K562 (cell line): Measurements from ENCODE around the gene ILK. TPM values are rescaled to one million over a fixed set of nuclear protein-coding genes. Genes with fewer than 3 reads are reported as not detected.

ENCODE experiments used
- ATAC-seq: fragments of 200-7000 bp; cut with Tn5 transposase; 3 replicates; pipeline ENCODE4 v1.9.1; 2020; ENCODE audit warnings: moderate library complexity
- BruUV-seq: library from RNA; stranded (reverse); fragments of 400-500 nt; replicated peaks from 2 replicates; lab custom pipeline; 2021; lab: Mats Ljungman, UMichigan
- CTCF ChIA-PET: fragments of 300-600 bp; formaldehyde crosslinking; extraction: SDS; loops from one replicate; lab custom pipeline; 2021; ENCODE audit warnings: low intra/inter-chr PET ratio; lab: Yijun Ruan, JAX
- POLR2A ChIA-PET: fragments of 300-600, 350-650 bp; sonication (Branson Sonifier 250); formaldehyde crosslinking; extraction: SDS; loops from one replicate; lab custom pipeline; 2021; ENCODE audit warnings: antibody characterized with exemption, inconsistent platforms; lab: Yijun Ruan, JAX
- DNase-seq, 4 experiments: peaks; one replicate each; pipeline versions ENCODE4 v3.0.0 to v3.0.0-alpha.2; 2011 to 2018; ENCODE audit warnings: low spot score in 3 of 4, mixed read lengths in 3 of 4; ENCODE audit errors: extremely low read depth in 1 of 4
- FAIRE-seq: peaks from 2 replicates; lab custom pipeline; 2011; peaks lifted over from hg19 to GRCh38; lab: Jason Lieb, UNC
- H2AFZ ChIP-seq: 2 replicates; pipeline ENCODE4 v1.6.0; 2011; ENCODE audit warnings: low read depth, low read length, control low read depth, inconsistent platforms
- H3K27ac ChIP-seq: fragments of 200-600 bp; 3 replicates; pipeline ENCODE4 v1.8.0; 2011; ENCODE audit warnings: low read depth, mild to moderate bottlenecking, control low read depth, inconsistent platforms, low read length, moderate library complexity, mixed read lengths; ENCODE audit errors: extremely low read depth
- H3K27me3 ChIP-seq, 2 experiments: fragments of 300-600 bp in 1 of 2; 2 replicates in 1 of 2; 3 replicates in 1 of 2; pipeline versions ENCODE4 v1.6.0 to v1.8.0; 2011; ENCODE audit warnings: inconsistent platforms in 2 of 2, low read length in 2 of 2, mild to moderate bottlenecking in 1 of 2, mixed read lengths in 1 of 2, moderate library complexity in 1 of 2; ENCODE audit not compliant: control insufficient read depth in 2 of 2, insufficient read depth in 2 of 2
- H3K36me3 ChIP-seq: fragments of 300-600 bp; 3 replicates; pipeline ENCODE4 v1.8.0; 2011; ENCODE audit warnings: mild to moderate bottlenecking, low read length, inconsistent platforms; ENCODE audit not compliant: control insufficient read depth, insufficient read depth
- H3K4me1 ChIP-seq, 2 experiments: fragments of 200-600 bp in 1 of 2; replicated peaks in 1 of 2; 2 replicates in 1 of 2; 3 replicates in 1 of 2; pipeline versions ENCODE4 v1.5.1 to v1.8.0; 2011; ENCODE audit warnings: inconsistent platforms in 2 of 2, low read length in 2 of 2, mild to moderate bottlenecking in 1 of 2, mixed read lengths in 1 of 2, moderate library complexity in 1 of 2; ENCODE audit not compliant: control insufficient read depth in 2 of 2, insufficient read depth in 2 of 2
- H3K4me2 ChIP-seq: 2 replicates; pipeline ENCODE4 v1.6.1; 2011; ENCODE audit warnings: low read length, control low read depth, inconsistent platforms, mixed read lengths; ENCODE audit not compliant: insufficient read depth
- H3K4me3 ChIP-seq: fragments of 200-600 bp; sonication (generic), shearing (Covaris generic); 2 replicates; pipeline ENCODE4 v1.5.1; 2016; ENCODE audit warnings: control low read depth, inconsistent platforms
- H3K79me2 ChIP-seq: fragments of 200-600 bp; 3 replicates; pipeline ENCODE4 v1.8.0; 2011; ENCODE audit warnings: low read length, inconsistent platforms; ENCODE audit not compliant: control insufficient read depth, insufficient read depth
- H3K9ac ChIP-seq, 2 experiments: 2 replicates each; pipeline versions ENCODE4 v1.6.0 to v1.6.1; 2011; ENCODE audit warnings: low read depth in 2 of 2, low read length in 2 of 2, control low read depth in 1 of 2, inconsistent platforms in 1 of 2, mild to moderate bottlenecking in 1 of 2, mixed read lengths in 1 of 2; ENCODE audit not compliant: insufficient read depth in 1 of 2
- H3K9me1 ChIP-seq: one replicate; pipeline ENCODE4 v1.6.0; 2011; ENCODE audit warnings: inconsistent platforms, mild to moderate bottlenecking, low read length, moderate library complexity; ENCODE audit not compliant: control insufficient read depth, insufficient read depth
- H3K9me3 ChIP-seq: replicated peaks from 2 replicates; pipeline ENCODE4 v1.5.1; 2011; ENCODE audit warnings: low read depth, low read length, inconsistent platforms; ENCODE audit not compliant: control insufficient read depth, insufficient read depth
- H4K20me1 ChIP-seq: replicated peaks from 2 replicates; pipeline ENCODE4 v1.6.1; 2011; ENCODE audit warnings: low read length, inconsistent platforms, mixed read lengths; ENCODE audit not compliant: control insufficient read depth, insufficient read depth
- CBFA2T3 ChIP-seq: fragments of 450-650 bp; IDR thresholded peaks from 2 replicates; pipeline ENCODE4 v1.6.1; 2017
- CREBBP ChIP-seq: IDR thresholded peaks from one replicate; pipeline ENCODE4 v1.6.1; 2012; ENCODE audit warnings: low read depth, mild to moderate bottlenecking, control low read depth, inconsistent platforms, low read length
- ELF4 ChIP-seq: fragments of 450-650 bp; formaldehyde crosslinking; IDR thresholded peaks from 2 replicates; pipeline ENCODE4 v1.4.0; 2022; ENCODE audit warnings: missing genetic modification characterization
- HDAC3 ChIP-seq: fragments of 450-650 bp; IDR thresholded peaks from 2 replicates; pipeline ENCODE4 v1.6.1; 2018; ENCODE audit warnings: borderline replicate concordance, mild to moderate bottlenecking, moderate library complexity; ENCODE audit not compliant: partially characterized antibody
- NFRKB ChIP-seq: fragments of 450-650 bp; IDR thresholded peaks from 2 replicates; pipeline ENCODE4 v1.6.1; 2016; ENCODE audit warnings: low read depth
- PHTF2 ChIP-seq: fragments of 250-450 bp; sonication (Bioruptor Pico); IDR thresholded peaks from 2 replicates; pipeline ENCODE4 v1.5.0; 2021; ENCODE audit warnings: mild to moderate bottlenecking
- REST ChIP-seq, 2 experiments: fragments of 450-650 bp; formaldehyde crosslinking in 1 of 2; IDR thresholded peaks; 2 replicates each; pipeline versions ENCODE4 v1.4.0 to v1.6.1; 2014 to 2020; ENCODE audit warnings: mild to moderate bottlenecking in 2 of 2, borderline replicate concordance in 1 of 2, low read depth in 1 of 2
- TCF15 ChIP-seq: fragments of 250-450 bp; sonication (Bioruptor Pico); IDR thresholded peaks from 2 replicates; pipeline ENCODE4 v1.8.0; 2022; ENCODE audit warnings: moderate library complexity, mild to moderate bottlenecking, inconsistent platforms
- ZBTB49 ChIP-seq: sonication (generic); formaldehyde crosslinking; IDR thresholded peaks from 2 replicates; pipeline ENCODE4 v1.8.0; 2022; ENCODE audit warnings: missing genetic modification reagents, mild to moderate bottlenecking, borderline replicate concordance
- WGBS: fragments of 100-300 bp; shearing (Covaris generic); methylation state at CpG from one replicate; pipeline ENCODE4 v1.1.6; 2016; ENCODE audit warnings: low coverage, mixed read lengths; ENCODE audit not compliant: insufficient coverage; ENCODE audit errors: missing lambda C conversion rate; 5-methylcytosine and 5-hydroxymethylcytosine counted together
- in situ Hi-C: fragments of 300-500 bp; cut with MboI; formaldehyde crosslinking; loops from 4 replicates; pipeline ENCODE4 v1.15.0; 2018; ENCODE audit warnings: inconsistent platforms, mixed read lengths
- intact Hi-C: fragments of 100-400 bp; cut with micrococcal nuclease; formaldehyde crosslinking; loops from 2 replicates; pipeline ENCODE4 v1.14.2; 2022
- polyA plus RNA-seq, 8 experiments: library from polyadenylated mRNA; depleted of rRNA in 4 of 8; stranded (reverse) in 5 of 8; unstranded in 3 of 8; fragments of >200 nt; fragmentation: Nextera tagmentation in 2 of 8; fragmentation: Illumina TruSeq in 1 of 8; extraction: Ambion mirVana in 2 of 8; extraction: Trizol in 1 of 8; gene quantifications; 2 replicates each; pipeline versions ENCODE4 v1.2.1 to v1.2.3, GENCODE V29; 2011 to 2014; ENCODE audit warnings: inconsistent platforms in 1 of 8, missing spikeins in 1 of 8
- total RNA-seq, 7 experiments: library from RNA; depleted of rRNA in 6 of 7; stranded (reverse); fragments of >200 nt in 6 of 7; fragmentation: Illumina TruSeq in 2 of 7; extraction: Trizol in 2 of 7; gene quantifications; 2 replicates each; pipeline versions ENCODE4 v1.2.1 to v1.2.3, GENCODE V29; 2011 to 2021; ENCODE audit warnings: low replicate concordance in 1 of 7

Gene ILK
- total and polyA plus RNA-seq, 9 of the 15 experiments (the other 6 are each of a cell fraction or from before 2014, with no cell fraction given) = 43.3 to 95.9 (median 58.9) TPM

- no peak for TF ChIP-seq REST (IDR thresholded peaks at IDR 0.05; ENCODE audit: borderline replicate concordance)
- TF ChIP-seq REST (CRISPR knock-in tag; IDR thresholded peaks at IDR 0.05; ENCODE audit: low read depth) = no peak
Measured at GRCh38 chr11:6652182-6652581, 48.6 kb downstream of the ILK start (continued).

GRCh38 chr11:6653097-6653496 lies 49.5 kb downstream of the ILK start:
- H3K9ac ChIP-seq = no peak overlapping the region
- no peaks in the 10 kb centered on the region for H3K79me2 ChIP-seq
- no peak for ATAC-seq
- H3K9me1 ChIP-seq = no peaks in the 10 kb centered on the region
- H3K4me2 ChIP-seq = no peak overlapping the region
- no peak for FAIRE-seq
- no peaks in the 10 kb centered on the region for H3K36me3 ChIP-seq
- ChIA-PET POLR2A (no interaction called here), CTCF (no interaction called here)
- H3K4me1 ChIP-seq = peaks cover 9 to 16% of the 10 kb centered on the region in 2 experiments; a peak in 4 of 5 replicates
- no peak for DNase-seq
- BruUV-seq = no TSS peak
- in situ Hi-C loops (no loop called here), intact Hi-C loops (no loop called here)
- no peak overlapping the region for H3K4me3 ChIP-seq
- no peak overlapping the region for H3K27ac ChIP-seq
- WGBS = 86% methylated on average over 1 of the region's 1 CpG
- H3K27me3 ChIP-seq = no peaks in the 10 kb centered on the region
- H3K9me3 ChIP-seq = no peaks in the 10 kb centered on the region
- no peak overlapping the region for H2AFZ ChIP-seq
- no peaks in the 10 kb centered on the region for H4K20me1 ChIP-seq
- TF ChIP-seq CBFA2T3 (no peak), NFRKB (no peak), TCF15 (no peak), ZBTB49 (no peak), HDAC3 (no peak), PHTF2 (CRISPR knock-in tag) (no peak), CREBBP (no peak), ELF4 (CRISPR knock-in tag) (no peak)
